Measurements from ENCODE around the gene RYR2.

Gene RYR2

DNA sequence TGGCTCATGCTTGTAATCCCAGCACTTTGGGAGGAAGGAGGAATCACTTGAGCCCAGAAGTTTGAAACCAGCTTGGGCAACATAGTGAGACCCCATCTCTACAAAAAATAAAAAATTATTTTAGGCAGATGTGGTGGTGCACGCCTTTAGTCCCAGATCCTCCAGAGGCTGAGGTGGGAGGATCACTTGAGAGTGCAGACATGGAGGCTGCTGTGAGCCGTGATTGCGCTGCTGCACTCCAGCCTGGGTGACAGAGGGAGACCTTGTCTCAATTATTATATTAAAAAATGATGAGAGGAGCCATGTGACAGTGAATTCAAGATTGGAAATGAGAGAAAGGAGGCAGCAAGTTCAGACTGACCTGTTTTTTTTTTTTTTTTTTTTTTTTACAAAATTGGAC is 566.4 kb downstream of the RYR2 start:
- TF ChIP-seq, protein P1, sequence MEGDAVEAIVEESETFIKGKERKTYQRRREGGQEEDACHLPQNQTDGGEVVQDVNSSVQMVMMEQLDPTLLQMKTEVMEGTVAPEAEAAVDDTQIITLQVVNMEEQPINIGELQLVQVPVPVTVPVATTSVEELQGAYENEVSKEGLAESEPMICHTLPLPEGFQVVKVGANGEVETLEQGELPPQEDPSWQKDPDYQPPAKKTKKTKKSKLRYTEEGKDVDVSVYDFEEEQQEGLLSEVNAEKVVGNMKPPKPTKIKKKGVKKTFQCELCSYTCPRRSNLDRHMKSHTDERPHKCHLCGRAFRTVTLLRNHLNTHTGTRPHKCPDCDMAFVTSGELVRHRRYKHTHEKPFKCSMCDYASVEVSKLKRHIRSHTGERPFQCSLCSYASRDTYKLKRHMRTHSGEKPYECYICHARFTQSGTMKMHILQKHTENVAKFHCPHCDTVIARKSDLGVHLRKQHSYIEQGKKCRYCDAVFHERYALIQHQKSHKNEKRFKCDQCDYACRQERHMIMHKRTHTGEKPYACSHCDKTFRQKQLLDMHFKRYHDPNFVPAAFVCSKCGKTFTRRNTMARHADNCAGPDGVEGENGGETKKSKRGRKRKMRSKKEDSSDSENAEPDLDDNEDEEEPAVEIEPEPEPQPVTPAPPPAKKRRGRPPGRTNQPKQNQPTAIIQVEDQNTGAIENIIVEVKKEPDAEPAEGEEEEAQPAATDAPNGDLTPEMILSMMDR (IDR thresholded peaks at IDR 0.05; ENCODE audit: low read length, missing control alignments): no peak
- DNase-seq (ENCODE audit: low read depth): no peak
- H3K4me3 ChIP-seq (replicated peaks; ENCODE audit: low read depth, low read length): no peak overlapping the region

DNA sequence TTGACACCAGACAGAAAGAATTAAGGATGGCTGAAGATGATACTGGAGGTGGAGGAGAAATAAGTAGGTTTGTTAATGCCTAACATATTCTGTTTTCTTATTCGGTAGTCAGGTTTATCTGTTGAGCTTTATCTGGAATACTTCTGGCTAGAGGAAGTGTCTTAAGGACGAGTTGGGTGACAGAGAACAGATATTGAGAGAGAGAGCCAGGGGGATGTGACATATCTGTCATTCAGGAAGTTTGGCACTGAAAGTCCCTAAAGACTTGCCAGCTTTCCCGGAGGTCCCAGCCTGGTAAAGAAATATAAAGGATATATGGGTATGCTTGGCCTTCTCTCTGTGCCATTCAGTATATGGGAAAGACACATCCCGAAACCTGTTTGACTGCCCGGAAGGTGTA is 568.2 kb downstream of the RYR2 start:
- H3K4me3 ChIP-seq (replicated peaks; ENCODE audit: low read depth, low read length): no peak overlapping the region
- no peak for DNase-seq (ENCODE audit: low read depth)
- TF ChIP-seq, protein P1 (IDR thresholded peaks at IDR 0.05; ENCODE audit: low read length, missing control alignments): no peak

DNA sequence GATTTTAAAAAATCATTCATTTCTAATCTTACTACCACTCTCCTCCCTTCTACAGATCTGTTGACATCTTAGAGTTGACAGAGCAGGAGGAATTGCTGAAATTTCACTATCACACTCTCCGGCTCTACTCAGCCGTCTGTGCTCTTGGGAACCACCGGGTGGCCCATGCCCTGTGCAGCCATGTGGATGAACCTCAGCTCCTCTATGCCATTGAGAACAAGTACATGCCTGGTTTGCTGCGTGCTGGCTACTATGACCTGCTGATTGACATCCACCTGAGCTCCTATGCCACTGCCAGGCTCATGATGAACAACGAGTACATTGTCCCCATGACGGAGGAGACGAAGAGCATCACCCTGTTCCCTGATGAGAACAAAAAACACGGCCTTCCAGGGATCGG is 572.0 kb downstream of the RYR2 start:
- H3K4me3 ChIP-seq (replicated peaks; ENCODE audit: low read depth, low read length): no peak overlapping the region
- TF ChIP-seq, protein P1 (IDR thresholded peaks at IDR 0.05; ENCODE audit: low read length, missing control alignments): no peak
- DNase-seq (ENCODE audit: low read depth): no peak

DNA sequence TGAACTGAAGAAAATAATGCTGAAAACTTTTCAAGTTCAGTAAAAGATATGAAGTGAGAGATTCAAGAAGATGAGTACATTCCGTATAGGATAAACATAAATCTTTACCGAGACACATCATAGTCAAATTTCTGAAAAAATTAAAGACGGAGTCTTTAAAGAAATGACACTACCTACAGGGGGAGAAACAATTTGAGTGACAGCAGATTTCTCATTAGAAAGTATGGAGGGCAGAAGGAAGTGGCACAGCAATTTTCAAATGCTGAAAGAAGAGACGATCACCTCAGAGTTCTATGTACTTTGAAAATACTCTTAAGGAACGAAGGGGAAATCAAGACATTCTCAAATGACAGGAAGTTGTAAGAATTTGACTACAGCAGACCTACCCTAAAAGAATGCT is 577.6 kb downstream of the RYR2 start:
- TF ChIP-seq, protein P1 (IDR thresholded peaks at IDR 0.05; ENCODE audit: low read length, missing control alignments): no peak
- no peak for DNase-seq (ENCODE audit: low read depth)
- no peak overlapping the region for H3K4me3 ChIP-seq (replicated peaks; ENCODE audit: low read depth, low read length)

DNA sequence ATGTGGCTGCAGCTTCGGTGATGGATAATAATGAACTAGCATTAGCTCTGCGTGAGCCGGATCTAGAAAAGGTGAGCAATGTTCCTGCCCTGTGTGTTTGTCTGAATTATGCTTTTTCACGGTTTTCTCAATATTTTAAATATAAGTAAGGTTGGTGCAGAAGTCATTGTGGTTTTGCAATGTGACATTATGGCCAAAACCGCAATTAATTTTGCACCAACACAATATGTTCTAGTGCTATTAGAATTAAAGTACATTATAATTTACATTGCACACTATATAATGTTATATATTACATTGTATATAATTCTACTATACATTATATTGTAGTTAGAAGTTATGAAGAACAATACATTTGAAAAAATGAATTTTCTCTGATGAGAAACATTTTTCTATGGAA is 592.9 kb downstream of the RYR2 start:
- no peak for DNase-seq (ENCODE audit: low read depth)
- TF ChIP-seq, protein P1 (IDR thresholded peaks at IDR 0.05; ENCODE audit: low read length, missing control alignments): no peak
- H3K4me3 ChIP-seq (replicated peaks; ENCODE audit: low read depth, low read length): no peak overlapping the region

DNA sequence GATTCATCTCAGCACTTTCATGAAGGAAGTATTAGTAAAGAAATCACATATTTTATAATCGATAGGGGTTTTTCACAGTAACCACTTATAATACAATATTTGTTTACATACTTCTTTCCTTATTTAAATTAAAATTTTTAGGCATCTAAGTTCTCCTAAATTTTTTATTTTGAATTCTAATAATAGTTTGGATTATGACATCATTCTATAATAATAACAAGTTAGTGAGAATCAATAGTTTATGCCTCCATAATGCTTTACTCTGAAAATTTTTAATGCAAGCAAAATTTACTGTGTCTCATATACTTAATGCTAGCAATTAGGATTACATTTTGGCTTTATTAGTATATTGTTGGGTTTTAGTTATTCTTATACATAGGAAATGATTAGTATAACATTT is 596.6 kb downstream of the RYR2 start:
- H3K4me3 ChIP-seq (replicated peaks; ENCODE audit: low read depth, low read length): no peak overlapping the region
- DNase-seq (ENCODE audit: low read depth): no peak
- TF ChIP-seq, protein P1 (IDR thresholded peaks at IDR 0.05; ENCODE audit: low read length, missing control alignments): no peak

DNA sequence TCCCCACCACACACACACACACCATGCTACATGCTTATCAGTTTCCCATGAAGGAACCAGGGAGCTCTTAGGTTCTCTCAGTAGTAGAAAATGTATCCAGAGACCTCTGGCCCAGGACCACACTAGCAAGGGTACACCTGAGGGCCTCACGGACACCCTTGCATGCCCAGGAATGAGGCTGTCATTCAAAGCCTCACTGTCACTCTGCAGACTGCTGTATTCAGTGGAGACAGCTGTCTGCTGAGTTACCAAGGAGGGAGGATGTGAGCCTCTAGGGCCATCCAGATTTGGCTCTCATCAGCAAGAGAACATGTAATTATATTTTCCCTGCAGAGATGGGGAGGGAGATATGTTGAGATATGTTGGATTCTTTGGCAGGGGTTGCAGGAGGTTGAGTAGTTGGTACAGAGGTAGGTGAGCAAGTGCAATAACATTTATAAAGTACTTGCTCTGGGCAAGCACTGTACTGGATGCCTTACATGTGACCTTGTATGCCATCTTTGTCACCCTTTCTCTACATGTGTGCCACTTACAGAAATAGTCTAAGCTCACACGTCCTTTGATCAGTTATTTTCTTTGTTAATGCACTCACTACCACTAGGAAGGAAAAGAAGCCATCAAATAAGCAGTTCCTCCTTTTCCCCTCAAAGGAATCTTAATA is 598.2 kb downstream of the RYR2 start:
- H3K4me3 ChIP-seq (replicated peaks; ENCODE audit: low read depth, low read length): no peak overlapping the region

More for the DNA sequence above, 598.2 kb downstream of the RYR2 start:
- TF ChIP-seq, protein P1 (IDR thresholded peaks at IDR 0.05; ENCODE audit: low read length, missing control alignments): no peak
- DNase-seq (ENCODE audit: low read depth): no peak
